Suppressor macrophage treated with lipopolysaccharide for 4 hours (primary cell): Measurements from ENCODE around the gene ZP2.
"Not testable (repeated sequence)": the region's sequence is repeated elsewhere in the genome, so short reads cannot be mapped to it uniquely, and the experiment has no call there.

Experiments
- DNase-seq: peaks from one replicate; pipeline ENCODE4 v3.0.0-alpha.2; 2020

The ZP2 gene

GRCh38 chr16:21169249-21169981 lies 42.0 kb downstream of the ZP2 start:
- no peak for DNase-seq

- no peak for DNase-seq
Measured at GRCh38 chr16:21167929-21168602, 43.3 kb downstream of the ZP2 start.

GRCh38 chr16:21167360-21167759 lies 44.0 kb downstream of the ZP2 start:
- DNase-seq: no peak

- no peak for DNase-seq
Measured at GRCh38 chr16:21166561-21166961, 44.8 kb downstream of the ZP2 start.

- DNase-seq: no peak
Measured at GRCh38 chr16:21164521-21165168, 46.7 kb downstream of the ZP2 start.

GRCh38 chr16:21163576-21163975 lies 47.8 kb downstream of the ZP2 start:
- no peak for DNase-seq

GRCh38 chr16:21162661-21163151 lies 48.7 kb downstream of the ZP2 start:
- no peak for DNase-seq

- DNase-seq: no peak
Measured at GRCh38 chr16:21161211-21161610, 50.2 kb downstream of the ZP2 start.

GRCh38 chr16:21160276-21160675 lies 51.1 kb downstream of the ZP2 start:
- DNase-seq: no peak

- peak; percentile 46 for DNase-seq
Measured at GRCh38 chr16:21159281-21159951, 52.0 kb downstream of the ZP2 start.

- DNase-seq: peak; percentile 89
Measured at GRCh38 chr16:21158208-21159110, 52.9 kb downstream of the ZP2 start, which contains the start of gene LDAF1. LDAF1 (plus strand) TSS chr16:21158674; CDS start chr16:21161183, 2,509 bp downstream.

GRCh38 chr16:21157632-21158031 lies 53.7 kb downstream of the ZP2 start:
- DNase-seq: no peak

- peak; percentile 50 for DNase-seq
Measured at GRCh38 chr16:21156767-21157467, 54.5 kb downstream of the ZP2 start.

GRCh38 chr16:21156011-21156410 lies 55.4 kb downstream of the ZP2 start:
- not testable (repeated sequence) for DNase-seq

- not testable (repeated sequence) for DNase-seq
Measured at GRCh38 chr16:21153124-21153729, 58.1 kb downstream of the ZP2 start.

GRCh38 chr16:21152160-21153030 lies 59.0 kb downstream of the ZP2 start:
- not testable (repeated sequence) for DNase-seq

GRCh38 chr16:21150375-21151001 lies 60.9 kb downstream of the ZP2 start, which contains the start of gene DNAH3:
DNAH3 (minus strand) TSS chr16:21150846; CDS start chr16:21150319, 527 bp downstream.
- peak; percentile 46 for DNase-seq
